Putamen (tissue), 1 donor: ENCODE measurements around the gene IGSF21.

Experiments used
- DNase-seq: peaks from one replicate; pipeline ENCODE4 v3.0.0-alpha.2; 2016; ENCODE audit warnings: low spot score

IGSF21 gene

GRCh38 chr1:18107369-18108298 lies at the start of gene IGSF21:
Gene IGSF21, plus strand, starts transcription at chr1:18107798. Its CDS starts 331 bp downstream, at chr1:18108129.
- DNase-seq, result no peak

GRCh38 chr1:18058206-18058921 lies 49.2 kb upstream of the IGSF21 start:
- no peak for DNase-seq

- DNase-seq, result no peak
These were observed 48.5 kb upstream of the IGSF21 start for GRCh38 chr1:18058981-18059605.

DNA sequence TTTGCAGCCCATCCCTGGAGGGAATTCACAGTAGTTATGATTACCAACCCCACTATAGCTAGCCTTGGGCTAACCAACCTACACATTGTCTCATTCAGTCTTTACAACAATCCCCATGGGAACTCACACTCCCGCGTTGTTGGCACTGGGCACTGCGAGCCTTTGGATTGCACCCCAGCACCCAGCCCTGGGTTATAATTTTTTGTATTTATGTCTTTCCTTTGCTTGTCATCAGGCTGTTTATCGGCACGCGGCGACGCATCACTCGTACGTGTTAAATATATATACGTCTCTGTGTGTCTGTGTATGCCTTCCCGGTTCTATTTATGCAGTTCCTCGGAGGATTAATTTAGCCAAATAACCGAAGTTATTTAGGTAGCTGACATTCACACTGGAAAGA lies 47.2 kb upstream of the IGSF21 start:
- DNase-seq, result no peak

GRCh38 chr1:18062185-18062584 lies 45.4 kb upstream of the IGSF21 start:
- DNase-seq, result no peak

DNA sequence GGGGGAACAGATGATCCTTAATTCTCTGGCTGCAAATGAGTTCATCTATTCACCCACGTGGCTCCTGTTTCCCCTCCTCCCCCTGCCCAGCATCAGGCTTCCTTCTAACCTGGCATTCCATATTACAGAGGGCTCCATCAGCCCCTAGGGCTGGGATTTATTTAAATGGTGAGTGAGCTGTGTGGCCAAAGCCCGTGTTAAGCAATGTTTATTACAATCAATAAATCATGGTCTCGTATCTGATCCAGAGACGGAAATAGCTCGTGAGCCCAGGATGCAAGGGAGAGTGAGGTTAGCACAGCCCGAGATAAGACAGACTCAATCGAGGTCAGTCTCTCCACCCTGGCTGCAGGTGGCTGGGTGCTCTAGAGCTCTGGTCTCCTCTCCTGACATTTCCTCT lies 43.1 kb upstream of the IGSF21 start:
- no peak for DNase-seq

DNA sequence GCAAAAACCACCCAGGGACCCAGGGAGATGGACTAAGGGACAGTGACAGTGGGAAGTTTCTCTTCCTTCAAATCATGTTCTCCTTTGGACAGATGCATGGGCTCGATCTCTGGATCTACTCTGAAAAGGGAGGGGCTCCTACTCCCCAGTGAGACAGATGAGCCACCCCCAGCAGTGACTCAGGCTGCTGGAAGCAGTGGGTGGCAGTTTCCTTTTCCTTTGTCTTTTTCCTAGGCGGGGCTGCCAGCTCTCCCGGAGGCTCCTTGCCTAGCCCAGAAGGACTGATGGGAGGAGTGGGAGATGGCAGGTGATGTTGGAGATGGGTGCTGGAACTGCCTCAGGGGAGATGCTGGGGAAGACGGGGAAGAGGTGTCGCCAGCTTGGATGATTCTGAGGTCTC lies 41.0 kb upstream of the IGSF21 start:
- no peak for DNase-seq

- no peak for DNase-seq
These were observed 37.7 kb upstream of the IGSF21 start for GRCh38 chr1:18069903-18070302.

GRCh38 chr1:18072066-18072465 lies 35.5 kb upstream of the IGSF21 start:
- DNase-seq, result peak; percentile 38

DNA sequence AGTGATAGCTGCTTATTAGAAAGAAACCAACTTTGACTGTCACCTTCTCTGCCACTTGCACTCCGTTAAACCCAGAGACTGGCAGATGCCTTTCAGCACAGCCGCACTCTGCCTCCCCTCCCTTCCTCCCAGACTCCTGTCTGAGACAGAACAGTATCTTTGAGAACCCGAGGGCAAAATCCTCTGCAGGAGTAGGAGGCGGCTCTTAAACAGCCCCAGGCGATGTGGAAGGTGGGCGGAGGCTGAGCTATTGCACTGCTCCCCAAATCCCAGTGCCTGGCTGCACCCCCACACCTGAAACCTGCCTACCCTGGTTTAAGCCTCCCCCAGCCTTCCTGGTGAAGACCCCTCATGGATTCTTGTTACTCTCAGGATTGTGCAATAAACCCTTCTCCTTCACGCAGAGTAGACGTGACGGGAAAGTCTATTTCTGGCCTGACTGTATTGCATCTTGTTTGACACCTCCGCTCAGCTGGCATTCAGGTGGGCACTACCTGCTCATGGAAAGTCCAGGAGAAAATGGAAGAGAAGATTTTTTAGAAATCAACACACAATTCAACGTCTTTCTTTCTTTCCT lies 34.4 kb upstream of the IGSF21 start:
- DNase-seq, result peak; percentile 82

DNA sequence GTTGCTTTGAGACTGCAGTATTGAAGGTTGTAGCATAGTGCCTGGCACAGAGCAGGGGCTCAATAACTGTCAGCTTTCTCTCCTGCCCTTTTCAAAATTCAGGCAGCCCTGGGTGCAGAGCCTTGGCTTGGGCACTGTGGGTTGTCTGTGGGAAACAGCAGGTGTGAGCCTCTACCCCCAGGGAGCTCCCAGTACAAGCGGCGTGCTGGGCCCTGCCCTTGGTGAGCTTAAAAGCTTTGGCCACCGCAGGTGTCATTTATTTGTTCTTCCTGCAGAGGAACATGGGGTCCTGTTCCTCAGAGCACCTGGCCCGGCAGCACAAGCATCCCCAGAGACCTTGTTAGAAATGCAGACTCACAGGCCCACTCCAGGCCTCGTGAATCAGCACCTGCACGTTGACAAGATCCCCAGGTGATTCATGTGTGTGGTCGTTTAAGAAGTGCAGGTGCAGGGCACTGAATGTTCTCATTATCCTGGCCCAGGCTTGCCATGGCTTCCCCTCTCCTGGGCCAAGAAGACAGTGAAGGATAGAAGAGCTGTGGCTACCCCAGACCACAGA lies 29.9 kb upstream of the IGSF21 start:
- DNase-seq, result no peak

GRCh38 chr1:18079941-18080735 lies 27.5 kb upstream of the IGSF21 start:
- peak; percentile 60 for DNase-seq

DNA sequence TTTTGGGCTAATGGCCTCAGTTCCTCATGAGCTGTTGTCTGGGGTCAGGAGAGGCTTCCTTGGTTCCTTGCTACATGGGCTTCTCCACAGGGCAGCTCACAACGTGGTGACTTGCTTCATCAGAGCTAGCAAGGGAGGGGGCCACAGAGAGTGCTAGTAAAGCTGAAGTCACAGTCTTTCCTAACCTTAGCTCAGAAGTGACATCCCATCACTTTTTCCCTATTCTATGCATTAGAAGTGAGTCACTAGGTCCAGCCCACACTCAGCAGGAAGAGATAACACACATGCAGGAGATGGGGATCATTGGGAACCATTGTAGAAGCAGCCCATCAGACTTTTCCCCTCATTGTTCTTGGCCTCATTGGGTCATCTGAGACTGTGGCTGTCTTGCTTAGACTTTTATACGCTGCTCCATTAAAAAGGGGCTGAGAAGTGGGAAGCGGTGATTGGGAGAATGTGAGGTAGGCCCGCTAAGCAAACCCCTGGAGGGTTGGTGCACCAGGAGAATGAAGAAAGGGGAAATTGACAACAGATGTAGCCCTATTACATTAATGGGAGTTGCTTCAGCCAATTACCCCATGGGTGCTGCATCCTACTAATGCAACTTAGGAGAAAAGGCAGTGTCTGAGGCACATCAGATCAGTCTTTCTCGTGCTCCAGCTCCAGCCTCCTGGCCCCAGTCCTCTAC lies 22.1 kb upstream of the IGSF21 start:
- DNase-seq, result peak; percentile 49

DNA sequence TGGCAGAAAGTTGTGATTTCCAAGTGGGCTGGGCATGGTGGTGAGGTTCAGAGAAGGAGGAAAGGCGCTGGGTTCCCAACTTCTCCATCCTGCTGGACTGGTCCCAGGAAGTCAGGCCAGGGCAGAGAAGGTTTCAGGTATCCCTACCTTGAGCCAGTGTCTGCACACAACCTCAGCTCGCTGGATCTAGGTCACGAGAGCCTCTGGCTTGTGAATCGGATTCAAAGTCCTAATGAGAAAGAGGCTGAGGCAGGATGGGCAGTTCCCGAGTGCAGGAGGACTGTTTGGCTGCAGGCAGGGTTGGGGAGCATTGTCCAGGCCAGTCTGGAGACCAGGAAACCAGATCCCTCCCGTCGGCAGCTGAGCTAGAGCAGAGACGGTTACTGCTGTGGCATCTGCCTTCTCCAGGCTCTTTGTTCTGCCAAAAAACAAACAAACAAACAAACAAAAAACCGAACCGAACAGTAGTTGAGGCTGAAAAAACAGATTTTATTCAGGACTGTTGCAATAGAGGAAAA lies 19.5 kb upstream of the IGSF21 start:
- no peak for DNase-seq

DNA sequence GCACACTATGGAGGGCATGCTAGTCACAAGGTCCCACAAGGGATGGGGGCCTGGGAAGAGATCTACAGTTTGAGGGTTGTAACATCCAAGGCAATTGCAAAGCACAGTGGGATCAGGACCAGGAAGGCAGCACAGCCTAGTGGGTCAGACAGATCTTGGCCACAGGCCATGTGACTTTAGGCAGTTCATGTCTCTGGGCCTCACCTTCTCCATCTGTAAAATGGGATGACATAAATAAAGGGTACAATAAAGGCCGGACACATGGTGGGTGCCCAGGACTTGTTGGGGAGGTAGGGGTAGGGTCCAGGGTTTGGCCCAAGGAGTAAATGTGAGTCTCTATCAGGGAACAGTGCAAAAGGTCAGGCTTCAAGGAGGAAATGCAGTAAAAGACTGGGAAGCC lies 18.1 kb upstream of the IGSF21 start:
- no peak for DNase-seq

GRCh38 chr1:18090636-18091035 lies 17.0 kb upstream of the IGSF21 start:
- no peak for DNase-seq

- DNase-seq, result no peak
These were observed 15.7 kb upstream of the IGSF21 start for GRCh38 chr1:18091660-18092446.

DNA sequence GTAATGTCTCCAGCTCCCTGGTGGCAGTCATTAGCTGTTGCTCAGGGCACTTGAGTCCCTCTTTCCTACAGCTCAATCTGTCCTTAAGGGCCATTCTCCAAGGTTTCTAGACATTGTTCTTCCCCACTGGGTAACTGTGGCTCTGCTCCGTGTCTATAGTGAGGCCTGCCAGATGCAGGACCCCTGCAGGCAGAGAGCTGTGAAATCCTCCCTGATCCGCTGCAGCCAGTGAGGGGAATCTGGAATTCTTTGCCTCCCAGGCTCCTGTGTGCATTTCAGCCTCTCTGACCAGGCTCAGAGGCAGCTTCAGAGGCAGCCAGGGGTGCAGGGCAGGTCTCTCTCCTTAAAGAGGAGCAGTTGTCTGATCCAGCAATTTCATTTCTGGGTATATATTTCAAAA lies 14.4 kb upstream of the IGSF21 start:
- no peak for DNase-seq

DNA sequence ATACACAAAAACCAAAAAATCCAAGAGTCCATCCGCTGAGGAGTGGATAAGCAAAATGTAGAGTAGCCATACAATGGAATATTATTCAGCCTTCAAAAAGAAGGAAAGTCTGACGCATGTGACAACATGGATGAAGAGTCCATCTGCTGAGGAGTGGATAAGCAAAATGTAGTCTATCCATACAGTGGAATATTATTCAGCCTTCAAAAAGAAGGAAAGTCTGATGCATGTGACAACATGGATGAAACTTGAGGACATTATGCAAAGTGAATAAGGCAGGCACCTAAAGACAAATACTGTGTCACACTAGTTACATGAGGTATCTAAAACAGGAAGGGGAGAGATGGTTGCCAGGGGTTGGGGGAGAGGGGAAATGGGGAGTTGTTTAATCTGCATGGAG lies 14.0 kb upstream of the IGSF21 start:
- no peak for DNase-seq

DNA sequence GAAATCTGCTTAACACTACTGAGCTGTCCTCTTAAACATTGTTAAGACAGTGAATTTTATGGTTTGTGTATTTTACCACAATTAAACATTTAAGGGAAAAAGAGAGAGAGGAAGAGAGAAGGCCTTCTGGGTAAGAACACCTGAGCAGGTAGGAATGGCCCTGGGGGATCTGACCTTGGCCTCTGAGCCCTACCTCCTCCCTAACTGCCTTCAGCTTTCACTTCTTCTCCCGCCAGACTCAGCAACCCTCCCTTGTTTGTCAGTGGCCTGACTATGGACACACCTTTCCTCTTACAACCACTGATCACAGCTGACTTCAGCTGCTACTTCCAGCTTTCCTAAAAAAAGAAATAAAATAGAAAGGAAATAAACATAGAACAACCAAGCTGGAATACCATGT lies 13.5 kb upstream of the IGSF21 start:
- DNase-seq, result no peak
